Temporal lobe (tissue), 1 donor: ENCODE measurements around the gene GAL3ST3. TPM values are rescaled to one million over a fixed set of nuclear protein-coding genes. Genes with fewer than 3 reads are reported as not detected.

Experiments used
- total RNA-seq: library from RNA; depleted of rRNA; stranded (reverse); fragments of >200 nt; gene quantifications from one replicate; pipeline ENCODE4 v1.2.3, GENCODE V29; 2014

Gene GAL3ST3
- total RNA-seq, 1 donor from 2014 or later: 10.3 TPM

Other genes starting within 250 kb of the GAL3ST3 start
- gene SNX32, start 215.2 kb downstream of the GAL3ST3 start, total RNA-seq: 10.8 TPM
- 666 TPM for gene CFL1, start 191.0 kb downstream of the GAL3ST3 start, total RNA-seq
- gene MUS81, start 188.7 kb downstream of the GAL3ST3 start, total RNA-seq: 31.0 TPM
- 8.4 TPM for gene EFEMP2, start 176.4 kb downstream of the GAL3ST3 start, total RNA-seq
- gene CTSW, start 169.3 kb downstream of the GAL3ST3 start, total RNA-seq: not detected
- 109 TPM for gene FIBP, start 160.7 kb downstream of the GAL3ST3 start, total RNA-seq
- gene CCDC85B, start 158.5 kb downstream of the GAL3ST3 start, total RNA-seq: 12.0 TPM
- not detected for gene FOSL1, start 148.8 kb downstream of the GAL3ST3 start, total RNA-seq
- 13.8 TPM for gene C11orf68, start 130.1 kb downstream of the GAL3ST3 start, total RNA-seq
- gene DRAP1, start 129.7 kb downstream of the GAL3ST3 start, total RNA-seq: 68.4 TPM
- not detected for gene TSGA10IP, start 103.7 kb downstream of the GAL3ST3 start, total RNA-seq
- 24.1 TPM for gene SART1, start 87.4 kb downstream of the GAL3ST3 start, total RNA-seq
- 22.9 TPM for gene EIF1AD, start 47.0 kb downstream of the GAL3ST3 start, total RNA-seq
- gene BANF1, start 46.7 kb downstream of the GAL3ST3 start, total RNA-seq: 14.5 TPM
- gene CST6, start 37.2 kb downstream of the GAL3ST3 start, total RNA-seq: not detected
- not detected for gene CATSPER1, start 22.7 kb downstream of the GAL3ST3 start, total RNA-seq
- gene SF3B2, start 3.2 kb upstream of the GAL3ST3 start, total RNA-seq: 88.5 TPM
- 60.2 TPM for gene PACS1, start 21.1 kb upstream of the GAL3ST3 start, total RNA-seq
- gene KLC2, start 208.5 kb upstream of the GAL3ST3 start, total RNA-seq: 21.9 TPM
- gene RAB1B, start 219.5 kb upstream of the GAL3ST3 start, total RNA-seq: 34.2 TPM
- 45.7 TPM for gene CNIH2, start 229.0 kb upstream of the GAL3ST3 start, total RNA-seq
- 17.2 TPM for gene YIF1A, start 240.0 kb upstream of the GAL3ST3 start, total RNA-seq
- gene TMEM151A, start 242.7 kb upstream of the GAL3ST3 start, total RNA-seq: 7.6 TPM